Nephron (organoid): ENCODE data around the gene F2.
"Not testable (repeated sequence)": the region's sequence is repeated elsewhere in the genome, so short reads cannot be mapped to it uniquely, and the experiment has no call there.

Experiments used
- H3K27ac Mint-ChIP-seq, 3 experiments: 2 replicates each; pipeline ENCODE4 v1.8.0; 2020; ENCODE audit warnings: mixed read lengths in 3 of 3, mild to moderate bottlenecking in 2 of 3, moderate library complexity in 1 of 3
- H3K27me3 Mint-ChIP-seq: 2 replicates; pipeline ENCODE4 v1.8.0; 2021; ENCODE audit warnings: low read depth, mild to moderate bottlenecking, moderate library complexity, mixed read lengths
- H3K36me3 Mint-ChIP-seq: 2 replicates; pipeline ENCODE4 v1.8.0; 2020; ENCODE audit warnings: low read depth, mixed read lengths
- H3K4me1 Mint-ChIP-seq: 2 replicates; pipeline ENCODE4 v1.8.0; 2020; ENCODE audit warnings: mixed read lengths
- H3K4me3 Mint-ChIP-seq, 3 experiments: 2 replicates each; pipeline ENCODE4 v1.8.0; 2020; ENCODE audit warnings: mild to moderate bottlenecking in 3 of 3, mixed read lengths in 3 of 3, moderate library complexity in 2 of 3
- H3K9me3 Mint-ChIP-seq: 2 replicates; pipeline ENCODE4 v1.8.0; 2020; ENCODE audit warnings: mixed read lengths
- TF ChIP-seq, protein P1 (sequence below), 3 experiments: fragments of 200-600 bp; sonication (generic); IDR thresholded peaks; one replicate each; pipeline ENCODE4 v1.5.0; 2021; ENCODE audit warnings: antibody characterized with exemption in 3 of 3; ENCODE audit not compliant: unreplicated experiment in 3 of 3

Gene F2

GRCh38 chr11:46719048-46719542 is at the start of gene F2:
Gene F2, plus strand, starts transcription at chr11:46719213. Its CDS starts 23 bp downstream, at chr11:46719236.
- no peaks in the 10 kb centered on the region for H3K36me3 Mint-ChIP-seq
- TF ChIP-seq, protein P1, sequence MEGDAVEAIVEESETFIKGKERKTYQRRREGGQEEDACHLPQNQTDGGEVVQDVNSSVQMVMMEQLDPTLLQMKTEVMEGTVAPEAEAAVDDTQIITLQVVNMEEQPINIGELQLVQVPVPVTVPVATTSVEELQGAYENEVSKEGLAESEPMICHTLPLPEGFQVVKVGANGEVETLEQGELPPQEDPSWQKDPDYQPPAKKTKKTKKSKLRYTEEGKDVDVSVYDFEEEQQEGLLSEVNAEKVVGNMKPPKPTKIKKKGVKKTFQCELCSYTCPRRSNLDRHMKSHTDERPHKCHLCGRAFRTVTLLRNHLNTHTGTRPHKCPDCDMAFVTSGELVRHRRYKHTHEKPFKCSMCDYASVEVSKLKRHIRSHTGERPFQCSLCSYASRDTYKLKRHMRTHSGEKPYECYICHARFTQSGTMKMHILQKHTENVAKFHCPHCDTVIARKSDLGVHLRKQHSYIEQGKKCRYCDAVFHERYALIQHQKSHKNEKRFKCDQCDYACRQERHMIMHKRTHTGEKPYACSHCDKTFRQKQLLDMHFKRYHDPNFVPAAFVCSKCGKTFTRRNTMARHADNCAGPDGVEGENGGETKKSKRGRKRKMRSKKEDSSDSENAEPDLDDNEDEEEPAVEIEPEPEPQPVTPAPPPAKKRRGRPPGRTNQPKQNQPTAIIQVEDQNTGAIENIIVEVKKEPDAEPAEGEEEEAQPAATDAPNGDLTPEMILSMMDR (IDR thresholded peaks at IDR 0.05; ENCODE audit: unreplicated experiment in 3 of 3), result no peak
- no peaks in the 10 kb centered on the region for H3K9me3 Mint-ChIP-seq
- H3K27me3 Mint-ChIP-seq, result peaks cover 6% of the 10 kb centered on the region
- no peaks in the 10 kb centered on the region for H3K4me1 Mint-ChIP-seq
- H3K27ac Mint-ChIP-seq, result peak within 1 kb of the TSS in 1 of 3 experiments; percentile 68
- no peak within 1 kb of the TSS for H3K4me3 Mint-ChIP-seq

DNA sequence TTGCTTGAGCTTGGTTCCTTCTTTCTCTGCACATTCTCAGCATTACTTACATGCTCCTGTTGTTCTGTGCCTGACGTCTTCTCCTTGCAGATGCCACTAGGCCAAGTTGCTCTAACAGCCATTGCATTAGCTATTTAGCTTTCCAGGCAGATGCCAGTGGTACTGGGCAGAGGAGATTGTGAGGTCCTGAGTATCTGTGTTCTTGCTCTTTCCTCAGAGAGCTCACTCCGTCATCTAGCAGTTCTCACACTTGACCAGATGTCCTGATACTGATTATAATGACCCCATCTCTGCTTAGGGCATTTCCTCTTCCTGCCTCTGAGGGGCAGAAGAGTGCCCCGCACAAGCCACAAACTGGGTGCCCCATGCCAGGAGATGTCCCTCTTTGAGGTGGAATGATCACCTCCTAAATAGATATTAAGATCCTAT is 49.3 kb upstream of the F2 start:
- TF ChIP-seq, protein P1 (IDR thresholded peaks at IDR 0.05; ENCODE audit: unreplicated experiment in 3 of 3), result no peak
- Mint-ChIP-seq H3K27ac (peak overlapping the region in 2 of 3 experiments; percentile 17 to 40), H3K27me3 (no peaks in the 10 kb centered on the region), H3K9me3 (no peaks in the 10 kb centered on the region), H3K4me3 (no peak overlapping the region), H3K36me3 (peaks cover 70% of the 10 kb centered on the region), H3K4me1 (peaks cover 48% of the 10 kb centered on the region)

DNA sequence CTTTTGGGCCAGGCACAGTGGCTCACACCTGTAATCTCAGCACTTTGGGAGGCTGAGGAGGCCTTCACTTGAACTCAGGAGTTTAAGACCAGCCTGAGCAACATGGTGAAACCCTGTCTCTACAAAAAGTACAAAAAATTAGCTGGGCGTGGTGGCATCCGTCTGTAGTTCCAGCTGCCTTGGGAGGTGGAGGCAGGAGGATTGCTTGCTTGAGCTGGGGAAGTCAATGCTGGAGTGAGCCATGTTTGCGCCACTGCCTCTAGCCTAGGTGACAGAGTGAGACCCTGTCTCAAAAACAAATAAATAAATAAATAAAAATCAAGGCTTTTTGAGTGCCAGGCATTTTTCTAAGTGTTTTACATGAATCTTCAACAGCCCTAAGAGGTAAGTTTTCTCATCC is 48.5 kb upstream of the F2 start:
- Mint-ChIP-seq H3K36me3 (peaks cover 68% of the 10 kb centered on the region), H3K4me1 (peaks cover 53% of the 10 kb centered on the region)
- H3K27ac Mint-ChIP-seq, H3K4me3 Mint-ChIP-seq, H3K27me3 Mint-ChIP-seq, H3K9me3 Mint-ChIP-seq: not testable (repeated sequence)

GRCh38 chr11:46671958-46672315 is 47.1 kb upstream of the F2 start:
- no peaks in the 10 kb centered on the region for H3K9me3 Mint-ChIP-seq
- TF ChIP-seq, protein P1 (IDR thresholded peaks at IDR 0.05; ENCODE audit: unreplicated experiment in 3 of 3), result no peak
- peaks cover 46% of the 10 kb centered on the region for H3K4me1 Mint-ChIP-seq
- no peaks in the 10 kb centered on the region for H3K27me3 Mint-ChIP-seq
- H3K36me3 Mint-ChIP-seq, result peaks cover 61% of the 10 kb centered on the region
- H3K4me3 Mint-ChIP-seq, result no peak overlapping the region
- peak overlapping the region in 1 of 3 experiments; percentile 14 for H3K27ac Mint-ChIP-seq

- Mint-ChIP-seq H3K4me1 (peaks cover 42% of the 10 kb centered on the region), H3K27me3 (no peaks in the 10 kb centered on the region), H3K36me3 (peaks cover 61% of the 10 kb centered on the region), H3K4me3 (no peak overlapping the region), H3K9me3 (no peaks in the 10 kb centered on the region), H3K27ac (peak overlapping the region in 2 of 3 experiments; percentile 23 to 27)
- TF ChIP-seq, protein P1 (IDR thresholded peaks at IDR 0.05; ENCODE audit: unreplicated experiment in 3 of 3), result no peak
Measured at GRCh38 chr11:46672381-46672839, 46.6 kb upstream of the F2 start.

DNA sequence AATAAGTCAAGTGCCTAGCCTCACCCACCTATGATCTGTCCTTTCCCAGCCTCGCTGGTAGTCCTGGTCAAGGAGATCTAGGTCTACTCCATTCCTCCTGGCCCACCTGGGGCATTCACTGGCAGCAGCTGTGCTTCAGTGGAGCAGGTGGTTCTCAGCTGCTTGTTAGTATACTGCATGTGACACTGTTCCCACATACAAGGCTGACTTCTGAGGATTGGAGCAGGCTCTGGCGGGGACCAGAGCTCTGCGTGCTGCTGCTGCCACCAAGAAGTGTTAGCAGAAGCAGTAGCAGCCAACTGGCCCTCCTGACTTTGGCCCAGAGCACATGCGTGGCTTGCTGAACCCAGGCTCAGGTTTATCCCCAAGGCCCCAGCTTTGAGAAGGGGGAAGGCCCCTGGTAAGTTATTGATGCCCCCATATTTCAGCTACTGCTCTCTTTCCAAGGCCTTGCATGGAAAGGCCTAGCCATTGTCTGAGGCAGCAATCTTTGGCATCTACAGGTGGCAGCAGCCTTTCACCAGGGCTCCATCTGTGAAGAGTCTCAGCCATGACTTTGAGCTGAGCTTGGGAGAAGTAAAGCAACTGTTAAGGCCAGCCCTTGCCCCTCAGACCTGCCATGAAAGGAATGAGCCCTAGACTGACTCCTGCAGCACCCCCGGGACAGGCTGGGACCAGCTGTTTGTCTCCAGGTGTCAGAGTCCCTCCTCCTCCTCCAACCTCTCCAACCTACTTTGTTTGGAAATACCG is 45.1 kb upstream of the F2 start:
- no peaks in the 10 kb centered on the region for H3K27me3 Mint-ChIP-seq
- H3K36me3 Mint-ChIP-seq, result peaks cover 57% of the 10 kb centered on the region
- H3K4me3 Mint-ChIP-seq, result no peak overlapping the region
- TF ChIP-seq, protein P1 (IDR thresholded peaks at IDR 0.05; ENCODE audit: unreplicated experiment in 3 of 3), result no peak
- H3K27ac Mint-ChIP-seq, result peak overlapping the region; percentile 90 to 95 (median 91)
- peaks cover 35% of the 10 kb centered on the region for H3K4me1 Mint-ChIP-seq
- no peaks in the 10 kb centered on the region for H3K9me3 Mint-ChIP-seq
